ENCODE results near the gene NTHL1. TPM values are rescaled to one million over a fixed set of nuclear protein-coding genes. Genes with fewer than 3 reads are reported as not detected.

NTHL1 gene
- total RNA-seq, 4 donors from 2014 or later, result 22.8 to 56.7 (median 28.1) TPM

DNA sequence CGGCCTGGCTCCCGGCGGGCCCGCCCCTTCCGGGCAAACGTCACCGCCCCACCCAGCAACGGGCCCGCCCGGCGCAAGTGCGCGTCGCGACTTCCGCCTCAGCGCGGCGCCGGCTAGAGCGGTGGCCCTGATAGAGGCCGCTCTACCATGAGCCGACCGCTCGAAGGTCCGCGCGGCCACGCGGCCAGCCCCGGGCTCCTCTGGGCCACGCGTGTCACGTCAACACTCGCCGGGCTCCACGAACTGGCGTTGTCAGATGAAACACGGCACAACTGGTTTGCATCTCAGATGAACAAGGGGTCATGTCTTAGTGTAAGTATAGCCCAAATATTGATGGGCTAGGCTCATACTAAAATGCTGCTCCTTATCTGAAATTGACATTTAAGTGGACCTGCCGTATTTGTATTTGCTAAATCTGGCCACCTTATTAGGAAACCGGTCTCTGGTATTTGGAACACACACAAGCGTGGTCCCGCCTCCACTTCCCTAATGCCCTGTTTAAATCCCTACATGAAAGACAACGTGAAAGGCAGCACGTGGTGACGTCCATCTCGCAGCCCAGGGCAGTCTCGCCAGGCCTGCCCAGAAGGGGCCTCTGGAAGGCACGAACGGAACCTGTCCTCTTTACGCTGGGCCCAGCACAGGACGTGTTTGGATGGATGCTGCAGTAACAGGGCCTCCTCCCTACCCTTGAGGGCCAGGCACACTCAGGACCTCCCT is 37.7 kb downstream of the NTHL1 start, which contains the start of gene ZNF598:
TSS of gene ZNF598 (minus strand) at position 31 of the 720 bp plus-strand sequence.
- peaks cover 4 to 50% (median 47%) of the 10 kb centered on the region in 4 donors for H3K4me1 ChIP-seq
- H3K27me3 ChIP-seq, result no peaks in the 10 kb centered on the region
- DNase-seq (ENCODE audit: low spot score in 2 of 2), result peak; percentile 52 to 65
- peak within 1 kb of the TSS; percentile 84 to 99 (median 92) for H3K27ac ChIP-seq
- 2 to 3% methylated on average over 15 to 40 of the region's 52 CpGs for WGBS, 2 donors
- TF ChIP-seq POLR2A (IDR thresholded peaks at IDR 0.05) (peak; percentile 85 to 88), EP300 (IDR thresholded peaks at IDR 0.05) (peak; percentile 69 to 92)
- TF ChIP-seq, protein P1, sequence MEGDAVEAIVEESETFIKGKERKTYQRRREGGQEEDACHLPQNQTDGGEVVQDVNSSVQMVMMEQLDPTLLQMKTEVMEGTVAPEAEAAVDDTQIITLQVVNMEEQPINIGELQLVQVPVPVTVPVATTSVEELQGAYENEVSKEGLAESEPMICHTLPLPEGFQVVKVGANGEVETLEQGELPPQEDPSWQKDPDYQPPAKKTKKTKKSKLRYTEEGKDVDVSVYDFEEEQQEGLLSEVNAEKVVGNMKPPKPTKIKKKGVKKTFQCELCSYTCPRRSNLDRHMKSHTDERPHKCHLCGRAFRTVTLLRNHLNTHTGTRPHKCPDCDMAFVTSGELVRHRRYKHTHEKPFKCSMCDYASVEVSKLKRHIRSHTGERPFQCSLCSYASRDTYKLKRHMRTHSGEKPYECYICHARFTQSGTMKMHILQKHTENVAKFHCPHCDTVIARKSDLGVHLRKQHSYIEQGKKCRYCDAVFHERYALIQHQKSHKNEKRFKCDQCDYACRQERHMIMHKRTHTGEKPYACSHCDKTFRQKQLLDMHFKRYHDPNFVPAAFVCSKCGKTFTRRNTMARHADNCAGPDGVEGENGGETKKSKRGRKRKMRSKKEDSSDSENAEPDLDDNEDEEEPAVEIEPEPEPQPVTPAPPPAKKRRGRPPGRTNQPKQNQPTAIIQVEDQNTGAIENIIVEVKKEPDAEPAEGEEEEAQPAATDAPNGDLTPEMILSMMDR (IDR thresholded peaks at IDR 0.05), result peak in 3 of 5 experiments; percentile 11 to 49 (median 43)
- H3K36me3 ChIP-seq, result no peaks in the 10 kb centered on the region
- H3K9me3 ChIP-seq, result no peaks in the 10 kb centered on the region
- peak within 1 kb of the TSS; percentile 68 to 98 (median 74) for H3K4me3 ChIP-seq

DNA sequence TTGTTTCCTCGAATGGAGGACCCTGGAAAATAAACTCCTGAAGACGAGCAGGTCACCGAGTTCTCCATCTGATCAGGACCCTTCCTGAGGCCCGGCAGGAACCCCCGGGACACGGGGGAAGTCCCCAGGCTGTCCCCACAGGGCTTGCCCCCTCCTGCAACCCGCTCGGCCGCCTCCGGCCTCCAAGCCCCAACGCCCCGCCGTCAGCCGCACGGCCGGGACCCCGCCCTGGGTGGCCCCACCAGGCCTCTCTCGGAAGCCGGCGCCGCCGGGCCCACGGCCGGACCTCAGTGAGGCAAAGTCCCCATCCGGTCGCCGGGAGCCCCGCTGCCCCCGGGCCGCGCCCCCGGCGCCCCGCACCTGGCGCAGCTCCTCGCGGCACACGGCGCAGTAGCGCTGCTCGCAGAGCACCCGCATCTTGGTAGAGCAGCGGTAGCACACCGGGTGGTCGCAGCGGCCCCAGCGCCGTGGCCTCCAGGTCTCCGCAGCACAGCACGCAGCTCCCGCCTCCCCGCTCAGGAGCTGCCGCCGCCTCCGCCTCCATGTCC is 38.4 kb downstream of the NTHL1 start:
- H3K4me1 ChIP-seq, result peaks cover 4 to 58% (median 54%) of the 10 kb centered on the region in 4 donors
- no peaks in the 10 kb centered on the region for H3K9me3 ChIP-seq
- H3K4me3 ChIP-seq, result peak overlapping the region; percentile 68 to 98 (median 74)
- no peak for DNase-seq (ENCODE audit: low spot score in 2 of 2)
- no peaks in the 10 kb centered on the region for H3K27me3 ChIP-seq
- H3K27ac ChIP-seq, result peak overlapping the region in 3 of 4 donors; percentile 84 to 92 (median 92)
- no peak for TF ChIP-seq POLR2A (IDR thresholded peaks at IDR 0.05)
- TF ChIP-seq EP300 (IDR thresholded peaks at IDR 0.05), result no peak
- TF ChIP-seq, protein P1 (IDR thresholded peaks at IDR 0.05), result no peak
- no peaks in the 10 kb centered on the region for H3K36me3 ChIP-seq
- 0 to 3% methylated on average over 12 to 25 of the region's 55 CpGs for WGBS, 2 donors

GRCh38 chr16:2008631-2009163 is 38.9 kb downstream of the NTHL1 start:
- no peak for DNase-seq (ENCODE audit: low spot score in 2 of 2)
- Histone ChIP-seq H3K4me3 (peak overlapping the region; percentile 68 to 98 (median 74)), H3K36me3 (no peaks in the 10 kb centered on the region), H3K9me3 (no peaks in the 10 kb centered on the region), H3K4me1 (peaks cover 4 to 63% (median 59%) of the 10 kb centered on the region in 4 donors), H3K27ac (peak overlapping the region in 3 of 4 donors; percentile 84 to 92 (median 92)), H3K27me3 (no peaks in the 10 kb centered on the region)
- TF ChIP-seq POLR2A (IDR thresholded peaks at IDR 0.05) (no peak), EP300 (IDR thresholded peaks at IDR 0.05) (no peak)
- TF ChIP-seq, protein P1 (IDR thresholded peaks at IDR 0.05), result no peak
- WGBS, 2 donors, result 2% methylated on average over 23 of the region's 23 CpGs

DNA sequence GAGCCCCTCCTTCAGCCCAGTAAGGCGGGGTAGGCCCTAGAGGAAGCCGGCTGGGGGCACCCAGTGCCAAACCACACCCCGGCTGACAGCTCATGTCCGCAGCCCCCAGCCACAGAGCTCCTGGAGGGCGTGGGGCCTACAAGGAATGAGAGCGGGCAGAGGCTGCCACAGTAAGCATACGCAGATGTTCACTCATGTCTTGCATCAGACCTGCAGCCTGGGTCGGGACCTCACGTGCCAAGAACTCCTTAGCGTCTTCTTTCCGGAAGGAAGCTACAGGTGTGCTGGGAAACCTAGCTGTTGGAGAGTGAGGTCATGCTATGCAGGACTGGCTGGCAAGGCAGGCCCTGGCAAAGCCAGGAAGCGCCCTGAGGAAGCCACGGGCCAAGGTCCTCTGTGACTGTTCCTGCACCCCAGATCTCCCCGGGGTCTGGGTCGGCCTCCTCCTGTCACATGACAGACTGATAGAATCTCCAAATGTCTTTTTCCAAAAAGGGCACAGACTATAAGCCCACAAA is 39.6 kb downstream of the NTHL1 start:
- peak overlapping the region in 2 of 4 donors; percentile 14 to 68 for H3K4me3 ChIP-seq
- WGBS, 2 donors, result 42 to 48% methylated on average over 14 to 15 of the region's 15 CpGs
- H3K36me3 ChIP-seq, result peaks cover 0 to 6% (median 0%) of the 10 kb centered on the region in 3 donors
- DNase-seq (ENCODE audit: low spot score in 2 of 2), result peak in 1 of 2 donors; percentile 33
- no peaks in the 10 kb centered on the region for H3K9me3 ChIP-seq
- H3K27ac ChIP-seq, result peak overlapping the region in 3 of 4 donors; percentile 84 to 92 (median 92)
- TF ChIP-seq, protein P1 (IDR thresholded peaks at IDR 0.05), result no peak
- TF ChIP-seq EP300 (IDR thresholded peaks at IDR 0.05), result no peak
- no peak for TF ChIP-seq POLR2A (IDR thresholded peaks at IDR 0.05)
- no peaks in the 10 kb centered on the region for H3K27me3 ChIP-seq
- H3K4me1 ChIP-seq, result peaks cover 4 to 69% (median 61%) of the 10 kb centered on the region in 4 donors
